HEK293T (cell line): Measurements from ENCODE around the gene SLFN5.

ENCODE experiments used
- BHLHE40 ChIP-seq: fragments of 450-650 bp; IDR thresholded peaks from 2 replicates; pipeline ENCODE4 v1.6.1; 2016; ENCODE audit warnings: mild to moderate bottlenecking, moderate library complexity, borderline replicate concordance
- ELF4 ChIP-seq: fragments of 450-650 bp; IDR thresholded peaks from 2 replicates; pipeline ENCODE4 v1.6.1; 2017; ENCODE audit warnings: antibody characterized with exemption
- HDGF ChIP-seq: fragments of 450-650 bp; IDR thresholded peaks from 2 replicates; pipeline ENCODE4 v1.6.1; 2017; ENCODE audit warnings: antibody characterized with exemption, borderline replicate concordance
- SP1 ChIP-seq: fragments of 450-650 bp; IDR thresholded peaks from 2 replicates; pipeline ENCODE4 v1.6.1; 2017
- TARDBP ChIP-seq: fragments of 450-650 bp; IDR thresholded peaks from 2 replicates; pipeline ENCODE4 v1.6.1; 2016

DNA sequence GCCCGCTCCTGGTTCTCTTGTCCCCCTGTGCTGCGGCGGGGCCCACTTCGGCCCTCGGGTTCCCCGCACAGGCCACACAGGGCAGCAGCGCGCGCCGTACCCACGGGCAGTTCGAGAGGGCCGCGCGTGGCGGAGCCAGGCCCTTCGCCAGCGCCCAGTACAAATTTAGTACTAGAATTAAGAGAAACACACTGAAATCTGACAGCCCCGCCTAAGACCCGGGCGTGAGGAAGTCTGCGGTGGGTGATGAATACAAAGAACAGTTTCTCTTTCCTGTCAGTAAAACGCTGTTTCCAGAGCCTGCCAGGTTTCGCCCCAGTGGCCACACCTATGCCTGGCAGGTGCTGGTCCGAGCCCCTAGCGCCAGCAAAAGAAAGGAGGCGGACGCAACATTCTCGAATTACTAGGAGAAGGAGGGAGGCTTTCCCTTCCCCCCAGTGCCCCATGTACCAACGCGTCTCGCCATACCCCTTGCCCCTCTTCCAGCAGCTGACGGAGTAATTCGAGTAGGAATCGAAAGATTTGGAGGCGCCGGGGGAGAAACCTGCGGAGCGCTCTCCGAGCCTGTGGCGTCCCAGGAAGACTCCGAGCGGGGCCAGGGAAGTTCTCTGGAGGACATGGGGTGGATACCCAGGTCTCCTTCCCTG is 591 bp upstream of the SLFN5 start:
- no peak for TF ChIP-seq SP1
- TF ChIP-seq BHLHE40 = no peak
- no peak for TF ChIP-seq ELF4
- TF ChIP-seq HDGF = no peak
- TF ChIP-seq TARDBP = no peak
